ENCODE measurements around the gene RABL6. TPM values are rescaled to one million over a fixed set of nuclear protein-coding genes. Genes with fewer than 3 reads are reported as not detected.

Gene RABL6
- polyA plus RNA-seq, 1 experiment, result 35.4 TPM

GRCh38 chr9:136845465-136846260 lies 37.9 kb downstream of the RABL6 start:
- POLR2A ChIA-PET, result no interaction called here
- DNase-seq (ENCODE audit: low read depth, low spot score), result no peak
- CTCF ChIA-PET, result interaction anchor here (1.4 kb wide), 1 partner anchor 189 kb away, joined by 4 read pairs; no protein-coding TSS in a partner anchor
- Histone ChIP-seq H3K9me3 (ENCODE audit: control insufficient read depth, insufficient read depth, low read length) (peaks cover 9% of the 10 kb centered on the region), H3K27me3 (ENCODE audit: control insufficient read depth, insufficient read depth, low read length) (peaks cover 21% of the 10 kb centered on the region), H3K27ac (ENCODE audit: low read depth, low read length) (no peak overlapping the region), H3K4me3 (ENCODE audit: low read depth, low read length) (no peak overlapping the region)
- TF ChIP-seq CTCF (IDR thresholded peaks at IDR 0.05; ENCODE audit: low read depth, low read length), result no peak

- Histone ChIP-seq H3K4me3 (ENCODE audit: low read depth, low read length) (0 out of 2 replicates have a peak overlapping the region, but pooled peaks have one; percentile 4), H3K27ac (ENCODE audit: low read depth, low read length) (no peak overlapping the region), H3K9me3 (ENCODE audit: control insufficient read depth, insufficient read depth, low read length) (peaks cover 9% of the 10 kb centered on the region), H3K27me3 (ENCODE audit: control insufficient read depth, insufficient read depth, low read length) (peaks cover 21% of the 10 kb centered on the region)
- POLR2A ChIA-PET, result interaction anchor here (1.0 kb wide), 1 partner anchor 135 kb away, joined by 3 read pairs; no protein-coding TSS in a partner anchor
- no peak for TF ChIP-seq CTCF (IDR thresholded peaks at IDR 0.05; ENCODE audit: low read depth, low read length)
- CTCF ChIA-PET, result no interaction called here
- DNase-seq (ENCODE audit: low read depth, low spot score), result no peak
Measured at GRCh38 chr9:136846376-136847087, 38.8 kb downstream of the RABL6 start.

GRCh38 chr9:136847088-136847825 lies 39.5 kb downstream of the RABL6 start:
- H3K27me3 ChIP-seq (ENCODE audit: control insufficient read depth, insufficient read depth, low read length), result peaks cover 21% of the 10 kb centered on the region
- ChIA-PET POLR2A (interaction anchor here (0.6 to 1.0 kb wide), 2 partner anchors 135 to 462 kb away, joined by 3 read pairs; no protein-coding TSS in a partner anchor), CTCF (no interaction called here)
- no peak for TF ChIP-seq CTCF (IDR thresholded peaks at IDR 0.05; ENCODE audit: low read depth, low read length)
- H3K27ac ChIP-seq (ENCODE audit: low read depth, low read length), result peak overlapping the region; percentile 31
- peaks cover 9% of the 10 kb centered on the region for H3K9me3 ChIP-seq (ENCODE audit: control insufficient read depth, insufficient read depth, low read length)
- peak overlapping the region; percentile 85 for H3K4me3 ChIP-seq (ENCODE audit: low read depth, low read length)
- no peak for DNase-seq (ENCODE audit: low read depth, low spot score)

GRCh38 chr9:136847826-136848392 lies 40.2 kb downstream of the RABL6 start:
- no peak overlapping the region for H3K27ac ChIP-seq (ENCODE audit: low read depth, low read length)
- peaks cover 21% of the 10 kb centered on the region for H3K27me3 ChIP-seq (ENCODE audit: control insufficient read depth, insufficient read depth, low read length)
- H3K9me3 ChIP-seq (ENCODE audit: control insufficient read depth, insufficient read depth, low read length), result peaks cover 9% of the 10 kb centered on the region
- H3K4me3 ChIP-seq (ENCODE audit: low read depth, low read length), result peak overlapping the region; percentile 85
- DNase-seq (ENCODE audit: low read depth, low spot score), result peak; percentile 49
- CTCF ChIA-PET, result no interaction called here
- no peak for TF ChIP-seq CTCF (IDR thresholded peaks at IDR 0.05; ENCODE audit: low read depth, low read length)
- POLR2A ChIA-PET, result interaction anchor here (0.6 to 0.9 kb wide), 3 partner anchors 8 to 462 kb away, joined by 3 read pairs; no protein-coding TSS in a partner anchor
